Measurements from ENCODE around the gene TNIK.

TNIK gene

DNA sequence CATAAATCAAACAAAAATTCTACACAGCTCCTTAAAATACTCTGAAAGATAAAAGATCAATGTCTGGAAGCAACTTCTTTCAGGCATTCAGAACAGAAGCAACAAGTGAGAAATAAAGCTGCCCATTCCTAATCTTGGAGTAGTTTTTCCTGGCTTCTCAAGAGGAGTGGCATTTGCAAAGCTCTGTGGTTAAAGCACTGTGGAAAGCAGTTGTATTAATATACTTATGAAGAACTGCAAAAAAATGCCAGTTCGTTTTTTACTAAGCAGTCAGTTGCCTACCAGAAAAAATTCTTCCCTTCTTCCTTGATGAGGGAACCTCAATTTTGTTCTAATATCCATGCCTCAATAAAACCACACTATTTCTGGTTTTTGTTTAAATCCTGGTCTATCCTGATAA, 197.8 kb downstream of the TNIK start:
- Histone ChIP-seq H3F3A (ENCODE audit: control insufficient read depth, insufficient read depth) (no peaks in the 10 kb centered on the region), H3K9me3 (ENCODE audit: control insufficient read depth, insufficient read depth, low read length) (no peaks in the 10 kb centered on the region), H3K79me2 (ENCODE audit: control insufficient read depth, low read length) (no peaks in the 10 kb centered on the region), H3K9me2 (replicated peaks; ENCODE audit: control insufficient read depth, low read length) (no peaks in the 10 kb centered on the region), H4K20me1 (ENCODE audit: control insufficient read depth, insufficient read depth, low read depth, low read length) (no peaks in the 10 kb centered on the region), H3K4me2 (ENCODE audit: low read length) (no peak overlapping the region), H3K36me3 (ENCODE audit: control insufficient read depth, low read length) (no peaks in the 10 kb centered on the region), H3K27ac (ENCODE audit: low read depth, low read length) (no peak overlapping the region), H3K27me3 (ENCODE audit: control insufficient read depth, low read length) (peaks cover 2% of the 10 kb centered on the region; the same call in 1 of the 2 replicates), H3K4me1 (ENCODE audit: control insufficient read depth, low read length) (no peaks in the 10 kb centered on the region), H3K4me3 (ENCODE audit: low read length) (no peak overlapping the region)
- TF ChIP-seq EZH2phosphoT487 (IDR thresholded peaks at IDR 0.05; ENCODE audit: borderline replicate concordance, low read length): no peak
- TF ChIP-seq, protein P1, sequence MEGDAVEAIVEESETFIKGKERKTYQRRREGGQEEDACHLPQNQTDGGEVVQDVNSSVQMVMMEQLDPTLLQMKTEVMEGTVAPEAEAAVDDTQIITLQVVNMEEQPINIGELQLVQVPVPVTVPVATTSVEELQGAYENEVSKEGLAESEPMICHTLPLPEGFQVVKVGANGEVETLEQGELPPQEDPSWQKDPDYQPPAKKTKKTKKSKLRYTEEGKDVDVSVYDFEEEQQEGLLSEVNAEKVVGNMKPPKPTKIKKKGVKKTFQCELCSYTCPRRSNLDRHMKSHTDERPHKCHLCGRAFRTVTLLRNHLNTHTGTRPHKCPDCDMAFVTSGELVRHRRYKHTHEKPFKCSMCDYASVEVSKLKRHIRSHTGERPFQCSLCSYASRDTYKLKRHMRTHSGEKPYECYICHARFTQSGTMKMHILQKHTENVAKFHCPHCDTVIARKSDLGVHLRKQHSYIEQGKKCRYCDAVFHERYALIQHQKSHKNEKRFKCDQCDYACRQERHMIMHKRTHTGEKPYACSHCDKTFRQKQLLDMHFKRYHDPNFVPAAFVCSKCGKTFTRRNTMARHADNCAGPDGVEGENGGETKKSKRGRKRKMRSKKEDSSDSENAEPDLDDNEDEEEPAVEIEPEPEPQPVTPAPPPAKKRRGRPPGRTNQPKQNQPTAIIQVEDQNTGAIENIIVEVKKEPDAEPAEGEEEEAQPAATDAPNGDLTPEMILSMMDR (IDR thresholded peaks at IDR 0.05; ENCODE audit: low read depth, low read length, poor library complexity, severe bottlenecking): no peak

DNA sequence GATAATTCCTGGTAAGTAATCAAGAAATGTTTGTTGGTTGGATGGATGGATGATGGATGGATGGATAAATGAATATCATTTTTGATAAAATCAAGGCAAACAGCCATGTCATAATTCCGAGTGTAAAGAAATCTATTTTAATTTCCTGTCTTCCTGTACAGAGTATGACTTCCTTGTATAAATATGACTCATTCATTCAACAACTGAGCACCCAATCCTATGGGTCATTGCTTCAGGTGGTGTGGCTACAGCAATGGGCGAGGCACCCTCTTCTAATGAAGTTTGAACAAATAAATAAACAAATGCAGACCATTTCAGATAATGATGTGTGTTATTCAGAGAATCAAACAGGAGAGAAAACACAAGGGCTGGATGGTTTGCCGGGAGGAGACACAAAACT, 198.7 kb downstream of the TNIK start:
- Histone ChIP-seq H3F3A (ENCODE audit: control insufficient read depth, insufficient read depth) (no peaks in the 10 kb centered on the region), H3K79me2 (ENCODE audit: control insufficient read depth, low read length) (no peaks in the 10 kb centered on the region), H3K9me2 (replicated peaks; ENCODE audit: control insufficient read depth, low read length) (no peaks in the 10 kb centered on the region), H4K20me1 (ENCODE audit: control insufficient read depth, insufficient read depth, low read depth, low read length) (no peaks in the 10 kb centered on the region), H3K4me1 (ENCODE audit: control insufficient read depth, low read length) (no peaks in the 10 kb centered on the region), H3K9me3 (ENCODE audit: control insufficient read depth, insufficient read depth, low read length) (no peaks in the 10 kb centered on the region), H3K4me3 (ENCODE audit: low read length) (no peak overlapping the region), H3K27ac (ENCODE audit: low read depth, low read length) (no peak overlapping the region), H3K4me2 (ENCODE audit: low read length) (no peak overlapping the region), H3K27me3 (ENCODE audit: control insufficient read depth, low read length) (peaks cover 2% of the 10 kb centered on the region; the same call in 1 of the 2 replicates), H3K36me3 (ENCODE audit: control insufficient read depth, low read length) (no peaks in the 10 kb centered on the region)
- TF ChIP-seq EZH2phosphoT487 (IDR thresholded peaks at IDR 0.05; ENCODE audit: borderline replicate concordance, low read length): no peak
- TF ChIP-seq, protein P1 (IDR thresholded peaks at IDR 0.05; ENCODE audit: low read depth, low read length, poor library complexity, severe bottlenecking): no peak

DNA sequence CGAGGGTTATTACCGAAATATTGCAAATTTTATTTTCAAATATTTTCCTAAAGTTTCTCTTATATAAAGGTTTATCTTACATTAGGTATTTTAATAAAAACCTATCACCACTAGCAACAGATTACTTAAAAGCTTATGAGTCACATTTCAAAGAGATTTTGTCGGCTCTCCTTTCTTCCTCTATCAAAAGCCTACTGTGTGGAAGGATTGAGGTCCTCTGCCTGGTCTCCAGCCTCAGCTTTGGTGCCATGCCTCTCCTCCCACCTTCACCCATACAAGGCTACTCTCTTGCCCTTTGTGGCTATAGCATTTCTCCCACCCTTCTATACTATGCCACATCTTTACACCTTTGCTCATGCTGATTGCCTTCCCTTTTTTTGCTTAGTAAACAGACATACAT, 199.3 kb downstream of the TNIK start:
- TF ChIP-seq EZH2phosphoT487 (IDR thresholded peaks at IDR 0.05; ENCODE audit: borderline replicate concordance, low read length): no peak
- TF ChIP-seq, protein P1 (IDR thresholded peaks at IDR 0.05; ENCODE audit: low read depth, low read length, poor library complexity, severe bottlenecking): no peak
- Histone ChIP-seq H3K79me2 (ENCODE audit: control insufficient read depth, low read length) (no peaks in the 10 kb centered on the region), H3K27me3 (ENCODE audit: control insufficient read depth, low read length) (peaks cover 2% of the 10 kb centered on the region; the same call in 1 of the 2 replicates), H3F3A (ENCODE audit: control insufficient read depth, insufficient read depth) (no peaks in the 10 kb centered on the region), H3K9me2 (replicated peaks; ENCODE audit: control insufficient read depth, low read length) (no peaks in the 10 kb centered on the region), H3K4me1 (ENCODE audit: control insufficient read depth, low read length) (no peaks in the 10 kb centered on the region), H3K4me2 (ENCODE audit: low read length) (no peak overlapping the region), H3K27ac (ENCODE audit: low read depth, low read length) (no peak overlapping the region), H3K9me3 (ENCODE audit: control insufficient read depth, insufficient read depth, low read length) (no peaks in the 10 kb centered on the region), H4K20me1 (ENCODE audit: control insufficient read depth, insufficient read depth, low read depth, low read length) (no peaks in the 10 kb centered on the region), H3K4me3 (ENCODE audit: low read length) (no peak overlapping the region), H3K36me3 (ENCODE audit: control insufficient read depth, low read length) (no peaks in the 10 kb centered on the region)

Measured in DOHH2 (cell line).